ENCODE data around the gene P2RX6. TPM values are rescaled to one million over a fixed set of nuclear protein-coding genes. Genes with fewer than 3 reads are reported as not detected.

P2RX6 gene
- total RNA-seq, 1 experiment from 2014 or later = 0.46 TPM

- no peak for TF ChIP-seq REST (IDR thresholded peaks at IDR 0.05; ENCODE audit: insufficient read depth in 1 of 2, low read depth in 2 of 2, low read length in 1 of 2)
Observed at GRCh38 chr22:20973634-20974286, 41.2 kb upstream of the P2RX6 start (continued).

- H3K4me1 ChIP-seq (ENCODE audit: control insufficient read depth, insufficient read depth, low read length) = no peaks in the 10 kb centered on the region
- TF ChIP-seq SIN3A (IDR thresholded peaks at IDR 0.05; ENCODE audit: borderline replicate concordance, insufficient read depth, low read depth, low read length) (no peak), POLR2AphosphoS5 (IDR thresholded peaks at IDR 0.05; ENCODE audit: low read depth, low read length) (no peak), REST (IDR thresholded peaks at IDR 0.05; ENCODE audit: insufficient read depth in 1 of 2, low read depth in 2 of 2, low read length in 1 of 2) (no peak), CTCF (IDR thresholded peaks at IDR 0.05) (no peak), TCF7L2 (IDR thresholded peaks at IDR 0.05; ENCODE audit: low read depth, low read length) (no peak)
- no peaks in the 10 kb centered on the region for H3K9me3 ChIP-seq (ENCODE audit: control insufficient read depth, insufficient read depth, low read depth, low read length)
- CTCF ChIA-PET = no interaction called here
- no peaks in the 10 kb centered on the region for H3K36me3 ChIP-seq (ENCODE audit: control insufficient read depth, insufficient read depth, low read length)
- no peak for DNase-seq (ENCODE audit: low read depth, low spot score)
- POLR2A ChIA-PET = no interaction called here
- H3K27me3 ChIP-seq (ENCODE audit: control insufficient read depth, insufficient read depth, low read length) = no peaks in the 10 kb centered on the region
- in situ Hi-C loops (cut with HindIII; ENCODE audit: low pct_unique_long_range_greater_than_20kb, low sequenced_read_pairs) = no loop called here
- H3K4me3 ChIP-seq (ENCODE audit: low read depth in 2 of 2, low read length in 2 of 2) = no peak overlapping the region
- intact Hi-C loops (cut with micrococcal nuclease; ENCODE audit: unreplicated experiment) = no loop called here
- H3K27ac ChIP-seq (ENCODE audit: low read length) = no peak overlapping the region
- no TSS peak for BruUV-seq (replicated peaks)
- ATAC-seq = no peak
Observed at GRCh38 chr22:20974336-20974955, 40.5 kb upstream of the P2RX6 start.

All from Panc1 (cell line).